ENCODE results near the gene TMEM37.

The TMEM37 gene

GRCh38 chr2:119480718-119481142 lies 49.1 kb downstream of the TMEM37 start:
- no peak for DNase-seq (ENCODE audit: low read depth)

- no peak for DNase-seq (ENCODE audit: low read depth)
These were observed 50.1 kb downstream of the TMEM37 start for GRCh38 chr2:119481501-119482455.

GRCh38 chr2:119482481-119483394 lies 51.1 kb downstream of the TMEM37 start:
- DNase-seq (ENCODE audit: low read depth) = no peak

- no peak for DNase-seq (ENCODE audit: low read depth)
These were observed 51.7 kb downstream of the TMEM37 start for GRCh38 chr2:119483395-119483753.

- no peak for DNase-seq (ENCODE audit: low read depth)
These were observed 52.5 kb downstream of the TMEM37 start for GRCh38 chr2:119483896-119484718.

GRCh38 chr2:119484834-119485233 lies 53.2 kb downstream of the TMEM37 start:
- DNase-seq (ENCODE audit: low read depth) = no peak

GRCh38 chr2:119485336-119486110 lies 53.9 kb downstream of the TMEM37 start:
- DNase-seq (ENCODE audit: low read depth) = no peak

GRCh38 chr2:119486196-119486827 lies 54.7 kb downstream of the TMEM37 start:
- no peak for DNase-seq (ENCODE audit: low read depth)

GRCh38 chr2:119486886-119487285 lies 55.2 kb downstream of the TMEM37 start:
- peak; percentile 68 for DNase-seq (ENCODE audit: low read depth)

- DNase-seq (ENCODE audit: low read depth) = no peak
These were observed 56.0 kb downstream of the TMEM37 start for GRCh38 chr2:119487434-119488244.

All from iris pigment epithelial cell (primary cell).